Left colon (tissue), 2 donors: ENCODE results near the gene NCOA1. TPM values are rescaled to one million over a fixed set of nuclear protein-coding genes. Genes with fewer than 3 reads are reported as not detected.
"Not testable (repeated sequence)": the region's sequence is repeated elsewhere in the genome, so short reads cannot be mapped to it uniquely, and the experiment has no call there.

Experiments
- ATAC-seq: fragments of 200-7000 bp; cut with Tn5 transposase; one replicate; pipeline ENCODE4 v1.9.1; 2020; ENCODE audit warnings: mild to moderate bottlenecking, moderate library complexity
- DNase-seq, 2 donors: peaks; one replicate each; pipeline ENCODE4 v3.0.0-alpha.2; 2020
- intact Hi-C, 2 donors: fragments of 100-400 bp; cut with DNase I in 1 of 2; cut with micrococcal nuclease in 1 of 2; formaldehyde crosslinking; loops; one replicate each; pipeline versions ENCODE4 v1.11.2 to v1.14.0; 2022; cut with DNase I, micrococcal nuclease
- total RNA-seq, 2 donors: library from RNA; stranded (reverse); fragmentation: NEBNext Ultra II Directional; extraction: Animal tissue kit (Norgen Biotek cat#: 25700); gene quantifications; one replicate each; pipeline ENCODE4 v1.2.1, GENCODE V29; 2021
- donor health status: DM: no; HTN: no; CAD: no.
- donor health status: DM: yes; HTN: yes; CAD: no.

The NCOA1 gene
- total RNA-seq, 2 donors from 2014 or later: 34.2 to 38.9 TPM

GRCh38 chr2:24521162-24521857, 30.3 kb downstream of the NCOA1 start:
- intact Hi-C loops: no loop called here
- ATAC-seq (no peak), DNase-seq (no peak)

- peak; percentile 91 for ATAC-seq
- DNase-seq: no peak
These were observed 31.1 kb downstream of the NCOA1 start for GRCh38 chr2:24521975-24522639.

GRCh38 chr2:24527536-24527935, 36.5 kb downstream of the NCOA1 start:
- intact Hi-C loops: no loop called here
- peak; percentile 79 for ATAC-seq
- DNase-seq: no peak

More at GRCh38 chr2:24521975-24522639, 31.1 kb downstream of the NCOA1 start:
- intact Hi-C loops: no loop called here

GRCh38 chr2:24530796-24531195, 39.7 kb downstream of the NCOA1 start:
- peak; percentile 89 for ATAC-seq
- no peak for DNase-seq
- intact Hi-C loops: no loop called here

- intact Hi-C loops, ATAC-seq, DNase-seq: not testable (repeated sequence)
These were observed 40.6 kb downstream of the NCOA1 start for GRCh38 chr2:24531610-24532009.

- DNase-seq, ATAC-seq, intact Hi-C loops: not testable (repeated sequence)
These were observed 41.0 kb downstream of the NCOA1 start for GRCh38 chr2:24532057-24532456.

GRCh38 chr2:24533574-24533973, 42.5 kb downstream of the NCOA1 start:
- intact Hi-C loops, DNase-seq, ATAC-seq: not testable (repeated sequence)

- intact Hi-C loops: no loop called here
- DNase-seq (no peak), ATAC-seq (no peak)
These were observed 47.7 kb downstream of the NCOA1 start for GRCh38 chr2:24538720-24539119.

- intact Hi-C loops: no loop called here
- DNase-seq (no peak), ATAC-seq (peak; percentile 75)
These were observed 48.2 kb downstream of the NCOA1 start for GRCh38 chr2:24539258-24539657.

GRCh38 chr2:24540011-24540477, 49.0 kb downstream of the NCOA1 start:
- intact Hi-C loops: no loop called here
- peak; percentile 73 for ATAC-seq
- DNase-seq: no peak

GRCh38 chr2:24541621-24542020, 50.6 kb downstream of the NCOA1 start:
- intact Hi-C loops: no loop called here
- no peak for DNase-seq
- no peak for ATAC-seq

GRCh38 chr2:24542269-24542872, 51.3 kb downstream of the NCOA1 start:
- ATAC-seq: no peak
- no peak for DNase-seq
- intact Hi-C loops: no loop called here

GRCh38 chr2:24543252-24543651, 52.2 kb downstream of the NCOA1 start:
- no peak for ATAC-seq
- DNase-seq: no peak
- intact Hi-C loops: no loop called here

- no peak for ATAC-seq
- intact Hi-C loops: no loop called here
- no peak for DNase-seq
These were observed 53.5 kb downstream of the NCOA1 start for GRCh38 chr2:24544456-24545115.

GRCh38 chr2:24546669-24547068, 55.6 kb downstream of the NCOA1 start:
- intact Hi-C loops: no loop called here
- DNase-seq: no peak
- ATAC-seq: no peak

- no peak for ATAC-seq
- DNase-seq: no peak
- intact Hi-C loops: no loop called here
These were observed 57.0 kb downstream of the NCOA1 start for GRCh38 chr2:24548058-24548457.

- DNase-seq, ATAC-seq, intact Hi-C loops: not testable (repeated sequence)
These were observed 59.2 kb downstream of the NCOA1 start for GRCh38 chr2:24550301-24550700.

- intact Hi-C loops: no loop called here
- no peak for DNase-seq
- no peak for ATAC-seq
These were observed 60.0 kb downstream of the NCOA1 start for GRCh38 chr2:24551016-24551415.

GRCh38 chr2:24552836-24553235, 61.8 kb downstream of the NCOA1 start:
- no peak for ATAC-seq
- no peak for DNase-seq
- intact Hi-C loops: no loop called here
